GM12892 (cell line): ENCODE data around the gene SMAD7.
A peak's percentile ranks its signal among the peaks of the same experiment; 100 is the strongest.
"Not testable (repeated sequence)": the region's sequence is repeated elsewhere in the genome, so short reads cannot be mapped to it uniquely, and the experiment has no call there.

Experiments
- DNase-seq: peaks from one replicate; pipeline ENCODE4 v3.0.0; 2011; ENCODE audit not compliant: insufficient read length
- FAIRE-seq: peaks from 2 replicates; lab custom pipeline; 2011; peaks lifted over from hg19 to GRCh38; lab: Jason Lieb, UNC
- POLR2A ChIP-seq: IDR thresholded peaks from 2 replicates; pipeline ENCODE4 v1.6.1; 2011; ENCODE audit warnings: low read depth, low read length, control low read depth
- POLR2AphosphoS5 ChIP-seq: IDR thresholded peaks from 2 replicates; pipeline ENCODE4 v1.6.1; 2011; ENCODE audit warnings: low read depth, low read length, control low read depth
- TAF1 ChIP-seq: IDR thresholded peaks from 2 replicates; pipeline ENCODE4 v1.6.1; 2011; ENCODE audit warnings: low read depth, mild to moderate bottlenecking, control low read depth, low read length, borderline replicate concordance

Gene SMAD7

DNA sequence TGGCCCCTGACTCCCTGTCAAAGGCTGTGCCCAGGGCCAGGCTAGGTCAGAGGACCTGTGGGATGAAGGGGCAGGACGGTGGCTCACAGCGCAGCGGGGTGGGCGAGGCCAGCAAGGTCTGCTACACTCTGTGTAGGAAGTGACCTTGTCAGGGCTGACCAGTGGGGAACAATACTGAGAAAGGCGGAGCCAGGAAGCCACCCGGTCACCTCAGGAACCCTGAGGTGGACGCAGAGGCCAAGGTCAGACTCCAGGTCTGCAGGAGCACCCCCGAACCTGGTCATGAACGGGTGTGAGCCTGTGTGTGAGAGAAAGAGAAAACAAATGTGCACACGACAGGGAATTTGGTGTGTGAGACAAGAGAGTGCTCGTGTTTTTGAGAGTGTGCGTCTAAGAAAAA, 72.3 kb downstream of the SMAD7 start:
- no peak for TF ChIP-seq POLR2A
- TF ChIP-seq TAF1, result no peak
- TF ChIP-seq POLR2AphosphoS5, result no peak
- FAIRE-seq (no peak), DNase-seq (no peak)

DNA sequence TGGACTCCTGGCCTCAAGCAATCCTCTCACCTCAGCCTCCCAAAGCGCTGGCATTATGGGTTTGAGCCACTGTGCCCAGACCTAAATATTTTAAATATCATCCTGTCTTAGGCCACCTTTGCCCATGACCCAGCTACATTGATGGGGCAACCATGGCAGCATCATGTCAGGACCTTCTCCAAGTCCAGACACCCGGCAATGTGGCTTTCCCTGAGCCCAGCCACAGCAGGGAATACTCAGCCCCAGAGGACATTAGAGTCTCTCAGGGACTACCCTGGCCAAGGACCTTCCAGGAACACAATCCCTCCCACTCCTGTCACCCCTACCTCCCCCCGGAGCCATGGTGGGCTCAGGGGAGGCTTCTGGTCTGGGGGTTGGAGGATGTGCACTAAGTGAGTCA, 72.8 kb downstream of the SMAD7 start:
- DNase-seq, result no peak
- TF ChIP-seq POLR2AphosphoS5, result no peak
- TF ChIP-seq TAF1, result no peak
- TF ChIP-seq POLR2A, result no peak
- FAIRE-seq, result no peak

DNA sequence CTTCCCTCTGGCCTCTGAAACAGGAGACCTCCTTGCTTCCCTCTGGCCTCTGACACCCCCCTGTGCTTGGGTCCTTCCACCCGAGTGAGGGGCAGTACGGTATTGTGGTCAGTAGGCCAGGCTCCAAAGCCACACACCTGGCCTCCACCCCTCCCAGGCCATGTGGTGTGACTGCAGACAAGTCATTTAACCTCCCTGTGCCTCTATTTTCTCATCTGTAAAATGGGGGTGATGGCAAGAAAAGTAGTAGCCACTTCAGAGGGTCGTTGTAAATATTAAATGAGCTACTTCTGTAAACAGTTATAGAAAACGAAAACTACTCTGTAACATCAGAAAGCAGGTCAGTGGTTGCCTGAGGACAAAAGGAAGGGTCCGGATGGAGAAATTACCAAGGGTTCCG, 74.2 kb downstream of the SMAD7 start:
- peak; percentile 17 for FAIRE-seq
- no peak for DNase-seq
- TF ChIP-seq POLR2AphosphoS5, result no peak
- no peak for TF ChIP-seq TAF1
- TF ChIP-seq POLR2A, result no peak

DNA sequence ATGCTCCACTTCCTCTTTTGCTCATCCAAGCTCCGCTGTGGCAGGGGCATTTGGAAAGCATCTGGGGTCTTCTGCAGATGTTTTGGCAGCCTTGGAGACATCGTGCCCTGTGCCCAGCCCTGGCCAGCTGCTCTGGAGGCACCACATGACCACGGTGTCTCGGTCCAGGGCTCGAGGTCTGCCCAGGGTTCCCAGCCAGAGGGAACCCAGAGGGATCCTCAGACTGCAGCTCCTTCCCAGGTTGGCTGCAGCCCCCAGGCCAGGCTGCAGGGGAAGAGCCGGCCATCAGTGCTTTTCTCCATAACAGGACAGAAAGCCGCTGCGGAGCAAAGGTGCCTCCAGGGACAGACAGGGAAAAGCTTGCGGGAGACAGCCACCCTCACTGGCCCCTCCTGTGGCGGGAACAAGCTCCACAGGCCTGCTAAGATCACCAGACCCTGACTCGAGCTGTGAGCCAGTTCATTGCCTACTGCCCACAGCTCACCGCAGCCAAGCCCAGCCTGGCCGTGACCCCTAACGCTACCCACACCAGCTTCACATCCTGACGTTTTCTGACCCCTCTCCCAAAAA, 74.7 kb downstream of the SMAD7 start:
- TF ChIP-seq POLR2A (no peak), POLR2AphosphoS5 (no peak), TAF1 (no peak)
- no peak for FAIRE-seq
- no peak for DNase-seq

DNA sequence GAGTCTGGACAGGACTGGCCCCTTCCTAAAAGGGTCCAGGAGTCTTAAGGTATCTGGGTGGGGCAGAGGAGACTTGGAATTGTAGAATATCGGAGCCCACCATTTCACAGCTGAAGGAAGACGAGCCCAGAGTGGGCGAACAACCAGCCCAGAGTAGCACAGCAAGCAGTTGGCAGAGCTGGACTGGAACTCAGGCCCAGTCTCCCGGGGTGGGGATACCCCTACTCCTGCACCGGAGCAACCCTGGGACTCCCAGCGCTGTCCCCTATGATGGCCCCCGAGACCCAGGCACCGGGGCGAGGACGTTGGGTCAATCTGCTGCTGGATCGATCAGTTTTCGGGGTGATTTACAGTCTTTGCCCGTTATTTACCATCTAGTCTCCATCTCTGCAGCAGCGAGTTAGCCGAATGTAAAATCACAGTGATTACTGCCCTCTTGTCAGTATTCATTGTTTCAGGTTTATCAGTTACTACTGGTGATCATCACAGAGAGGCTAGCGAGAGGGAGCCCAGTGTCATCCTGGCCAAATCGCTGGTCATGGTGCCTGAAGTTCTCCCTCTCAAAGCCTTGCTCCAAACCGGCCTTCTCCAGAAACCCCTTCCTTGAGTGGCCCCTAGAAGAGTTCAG, 75.3 kb downstream of the SMAD7 start:
- TF ChIP-seq POLR2A (no peak), POLR2AphosphoS5 (no peak), TAF1 (no peak)
- FAIRE-seq, result no peak
- DNase-seq, result no peak

DNA sequence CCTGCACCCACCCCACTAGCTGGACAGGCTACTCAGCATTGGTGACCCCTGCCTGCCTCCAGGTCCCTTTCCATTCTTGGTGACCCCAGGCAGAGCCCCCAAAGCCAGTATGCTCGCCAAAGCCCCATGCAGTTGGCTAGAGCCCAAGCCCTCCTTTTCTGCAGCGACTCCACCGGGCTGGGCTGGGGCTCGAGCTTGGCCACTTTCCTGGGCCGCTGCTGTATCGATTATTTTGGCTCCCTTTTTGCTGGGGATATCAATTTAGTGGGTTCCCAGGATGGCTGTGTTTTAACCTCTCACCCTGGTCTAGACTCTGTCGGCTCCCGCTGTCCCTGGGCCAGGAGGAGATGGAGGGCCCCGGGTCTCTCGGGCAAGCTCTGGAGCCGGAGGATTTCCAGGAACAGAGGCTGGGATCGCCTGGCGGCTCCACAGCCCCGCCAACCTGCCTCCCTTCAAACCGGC, 76.0 kb downstream of the SMAD7 start:
- FAIRE-seq (no peak), DNase-seq (no peak)
- no peak for TF ChIP-seq POLR2AphosphoS5
- no peak for TF ChIP-seq POLR2A
- no peak for TF ChIP-seq TAF1

DNA sequence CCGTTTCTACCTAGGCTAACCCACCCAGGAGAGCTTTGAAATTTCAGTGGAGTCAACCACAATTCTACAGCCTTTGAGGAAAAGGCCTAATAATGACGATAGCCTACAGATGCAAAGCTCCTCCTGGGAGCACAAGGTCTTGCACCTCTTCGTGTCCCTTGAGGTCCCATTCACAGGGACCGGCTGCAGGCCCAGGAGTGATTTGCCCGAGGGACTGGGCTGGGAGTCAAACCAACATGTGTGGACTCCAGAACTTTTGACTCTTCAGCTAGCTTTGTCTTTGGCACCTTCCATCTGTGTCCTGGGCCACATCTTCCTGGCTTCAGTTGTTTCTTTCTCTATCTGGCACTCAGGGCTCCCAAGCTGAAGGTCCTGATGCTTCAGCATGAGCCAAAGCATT, 76.5 kb downstream of the SMAD7 start:
- no peak for TF ChIP-seq POLR2A
- TF ChIP-seq POLR2AphosphoS5, result no peak
- no peak for TF ChIP-seq TAF1
- DNase-seq (no peak), FAIRE-seq (no peak)

DNA sequence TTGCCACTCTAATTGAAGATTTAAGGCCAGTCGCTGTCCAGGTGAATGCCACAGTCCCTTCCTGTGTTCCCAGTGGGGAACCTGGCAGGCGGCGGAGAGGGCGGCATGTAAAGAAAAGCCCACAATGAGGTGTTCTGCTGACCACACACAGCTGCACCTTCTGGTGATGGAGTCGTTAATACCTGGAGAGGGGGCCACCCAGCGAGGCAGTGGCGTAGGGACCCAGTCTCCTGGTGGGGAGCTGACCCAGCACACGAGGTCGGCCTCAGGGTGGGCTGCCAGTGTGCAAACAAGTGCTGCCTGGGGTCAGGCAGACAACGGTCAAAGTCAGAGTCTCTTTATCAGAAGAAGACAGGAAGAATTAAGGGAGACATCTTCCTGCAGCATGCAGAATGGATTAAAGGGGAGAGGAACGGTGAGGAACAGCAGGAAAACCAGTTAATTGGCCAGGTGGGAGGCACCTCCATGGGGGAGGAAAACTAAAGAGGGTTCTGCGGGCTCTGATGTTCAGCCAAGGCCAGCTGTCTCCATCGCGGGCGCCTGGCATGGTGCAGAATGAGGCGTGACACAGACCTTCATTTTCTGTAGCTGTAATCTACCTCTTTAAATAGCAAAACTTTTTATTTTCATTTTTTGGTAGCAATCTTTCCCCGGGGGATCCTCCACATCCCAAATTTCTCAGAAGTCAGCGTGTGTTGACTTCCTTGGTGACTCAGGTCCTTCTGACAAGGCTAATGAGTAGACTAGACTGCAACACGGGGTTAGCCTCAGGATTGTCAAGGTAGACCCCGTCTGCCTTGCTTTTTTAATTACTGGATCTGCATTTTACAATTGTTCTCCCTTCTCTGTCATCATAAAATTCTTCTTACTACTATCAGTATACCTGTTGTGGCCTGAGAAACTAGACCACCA, 78.3 kb downstream of the SMAD7 start:
- no peak for DNase-seq
- no peak for TF ChIP-seq TAF1
- TF ChIP-seq POLR2A, result no peak
- no peak for TF ChIP-seq POLR2AphosphoS5
- FAIRE-seq, result no peak

DNA sequence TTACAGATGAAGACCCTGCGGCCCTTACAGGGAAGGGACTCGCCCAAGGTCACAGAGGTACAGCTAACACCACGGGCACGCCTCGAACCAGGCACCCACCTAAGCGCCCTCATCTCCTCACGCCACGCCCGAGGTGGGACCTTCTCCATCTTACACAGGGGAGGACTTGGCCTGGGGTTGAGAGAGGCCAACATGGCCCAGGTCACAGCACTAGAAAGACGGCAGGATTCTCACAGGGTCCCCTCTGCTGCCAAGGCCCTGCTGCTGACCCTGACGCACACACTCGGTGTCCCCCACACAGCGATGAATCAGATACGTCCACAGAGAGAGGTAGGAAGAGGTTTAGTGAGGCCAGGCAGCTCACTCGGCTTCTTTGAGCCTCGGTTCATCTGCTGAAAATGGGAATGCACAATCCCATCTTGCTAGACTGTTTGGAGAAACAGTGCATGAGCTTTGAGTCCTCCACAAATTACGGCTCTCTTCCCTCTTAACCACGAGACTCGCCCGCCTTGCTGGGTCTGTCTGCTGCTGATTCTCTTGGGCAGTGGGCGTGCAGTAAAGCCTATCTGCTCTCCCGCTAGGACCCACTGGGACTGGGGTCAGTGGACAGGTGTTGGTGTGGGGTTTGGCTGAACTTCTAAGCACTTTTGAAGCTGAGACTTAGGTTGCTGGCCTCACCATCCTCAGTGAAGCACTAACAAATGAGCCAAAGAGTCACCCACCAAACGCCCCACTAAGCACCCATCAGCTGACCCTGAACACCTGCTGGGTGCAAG, 79.2 kb downstream of the SMAD7 start:
- FAIRE-seq (no peak), DNase-seq (no peak)
- TF ChIP-seq POLR2A (no peak), POLR2AphosphoS5 (no peak), TAF1 (no peak)

DNA sequence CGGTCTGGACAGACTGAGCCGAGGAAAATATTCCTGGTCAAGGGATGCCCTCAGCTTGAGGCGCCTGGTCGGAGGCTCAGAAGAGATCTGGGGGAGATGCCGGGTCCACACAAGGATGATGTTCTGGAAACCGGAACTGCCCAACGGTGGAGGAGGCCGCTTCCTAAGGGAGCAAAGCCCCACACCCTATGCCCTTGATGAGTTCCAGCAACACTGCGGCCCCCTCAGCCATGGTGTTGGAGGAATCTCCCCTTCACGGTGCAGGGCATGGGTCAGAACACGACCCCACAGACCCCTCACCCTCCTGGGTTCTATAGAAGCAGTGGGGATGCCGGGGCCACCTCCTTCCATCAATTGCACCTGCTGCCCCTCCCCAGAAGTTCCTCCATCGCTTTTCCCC, 79.8 kb downstream of the SMAD7 start:
- not testable (repeated sequence) for DNase-seq, FAIRE-seq
